Tibial nerve (tissue), 4 donors: ENCODE data around the gene MAPK14. TPM values are rescaled to one million over a fixed set of nuclear protein-coding genes. Genes with fewer than 3 reads are reported as not detected.
A peak's percentile ranks its signal among the peaks of the same experiment; 100 is the strongest.
"Not testable (repeated sequence)": the region's sequence is repeated elsewhere in the genome, so short reads cannot be mapped to it uniquely, and the experiment has no call there.

Experiments
- DNase-seq, 2 donors: peaks; one replicate each; pipeline ENCODE4 v3.0.0-alpha.2; 2019; ENCODE audit warnings: low spot score in 2 of 2
- H3K27ac ChIP-seq, 4 donors: fragments of 200-600 bp; sonication (generic) in 3 of 4; one replicate each; pipeline ENCODE4 v1.5.1; 2017 to 2019; ENCODE audit warnings: mild to moderate bottlenecking in 1 of 4
- H3K27me3 ChIP-seq, 2 donors: fragments of 200-600 bp; sonication (generic) in 1 of 2; one replicate each; pipeline versions ENCODE4 v1.5.1 to v1.6.0; 2017 to 2019
- H3K36me3 ChIP-seq, 3 donors: fragments of 200-600 bp; sonication (generic); one replicate each; pipeline ENCODE4 v1.5.1; 2018 to 2019
- H3K4me1 ChIP-seq, 4 donors: fragments of 200-600 bp; sonication (generic) in 3 of 4; one replicate each; pipeline ENCODE4 v1.5.1; 2017 to 2019
- H3K4me3 ChIP-seq, 4 donors: fragments of 200-600 bp; sonication (generic) in 3 of 4; one replicate each; pipeline ENCODE4 v1.5.1; 2017 to 2019; ENCODE audit warnings: mild to moderate bottlenecking in 1 of 4, moderate library complexity in 1 of 4
- H3K9me3 ChIP-seq, 4 donors: fragments of 200-600 bp; sonication (generic) in 3 of 4; one replicate each; pipeline ENCODE4 v1.5.1; 2017 to 2019
- EP300 ChIP-seq, 2 donors: sonication (generic); formaldehyde crosslinking; IDR thresholded peaks; one replicate each; pipeline ENCODE4 v1.6.1; 2017; ENCODE audit warnings: antibody characterized with exemption in 2 of 2, mild to moderate bottlenecking in 1 of 2
- POLR2A ChIP-seq, 2 donors: fragments of 450-650 bp; IDR thresholded peaks; one replicate each; pipeline ENCODE4 v1.6.1; 2017; ENCODE audit warnings: antibody characterized with exemption in 2 of 2, mild to moderate bottlenecking in 2 of 2, moderate library complexity in 2 of 2
- WGBS, 2 donors: methylation state at CpG; one replicate each; pipeline ENCODE4 v1.1.5; 2018; 5-methylcytosine and 5-hydroxymethylcytosine counted together
- total RNA-seq, 4 donors: library from RNA; depleted of rRNA; stranded (reverse); fragments of >200 nt; gene quantifications; one replicate each; pipeline ENCODE4 v1.1.0, GENCODE V29; 2016
- TF ChIP-seq, protein P1 (sequence below), 5 experiments: fragments of 200-600 bp in 3 of 5; fragments of 450-650 bp in 2 of 5; sonication (generic) in 3 of 5; IDR thresholded peaks; one replicate each; pipeline ENCODE4 v1.5.1; 2016 to 2019; ENCODE audit warnings: antibody characterized with exemption in 5 of 5, mild to moderate bottlenecking in 3 of 5, moderate library complexity in 2 of 5

Gene MAPK14
- total RNA-seq, 4 donors from 2014 or later, result 73.5 to 88.1 (median 83.2) TPM

DNA sequence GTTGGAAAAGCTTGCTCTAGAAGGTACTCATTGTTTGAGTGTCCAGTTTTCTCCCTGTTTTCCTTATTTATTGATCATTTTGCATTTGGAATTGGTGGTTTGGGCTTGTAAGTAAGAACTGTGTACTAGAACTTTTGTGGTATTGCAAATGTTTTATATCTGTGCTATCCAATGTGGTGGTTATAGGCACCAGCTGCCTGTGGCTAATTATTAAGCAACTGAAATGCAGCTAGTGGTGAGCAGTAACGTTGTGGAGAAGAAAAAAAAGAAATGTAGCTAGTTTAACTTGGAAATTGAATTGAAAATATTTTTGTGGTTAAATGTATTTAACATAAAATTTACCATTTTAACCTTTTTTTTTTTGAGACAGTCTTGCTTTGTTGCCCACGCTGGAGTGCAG is 52.0 kb downstream of the MAPK14 start:
- Histone ChIP-seq H3K4me1 (peaks cover 0 to 7% (median 0%) of the 10 kb centered on the region in 4 donors), H3K4me3 (no peak overlapping the region), H3K27me3 (no peaks in the 10 kb centered on the region), H3K36me3 (peaks cover 2 to 84% (median 17%) of the 10 kb centered on the region in 3 donors), H3K9me3 (peaks cover 0 to 7% (median 0%) of the 10 kb centered on the region in 4 donors), H3K27ac (no peak overlapping the region)
- no peak for TF ChIP-seq EP300 (IDR thresholded peaks at IDR 0.05)
- no peak for DNase-seq
- 66 to 81% methylated on average over 2 of the region's 2 CpGs for WGBS, 2 donors

DNA sequence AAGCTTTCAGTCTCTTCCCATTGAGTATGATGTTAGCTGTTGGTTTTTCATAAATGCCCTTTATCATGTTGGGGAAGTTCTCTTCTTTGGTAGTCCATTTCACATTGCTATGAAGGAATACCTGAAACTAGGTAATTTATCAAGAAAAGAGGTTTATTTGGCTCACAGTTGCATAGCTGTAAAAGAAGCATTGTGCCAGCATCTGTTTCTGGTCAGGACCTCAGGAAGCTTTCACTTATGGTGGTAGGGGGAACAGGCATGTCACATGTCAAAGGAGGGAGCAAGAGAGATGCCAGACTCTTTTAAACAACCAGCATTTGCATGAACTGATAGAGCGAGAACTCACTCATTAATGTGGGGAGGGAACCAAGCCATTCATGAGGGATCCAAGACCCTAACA is 54.7 kb downstream of the MAPK14 start:
- no peak for DNase-seq
- TF ChIP-seq POLR2A (IDR thresholded peaks at IDR 0.05) (no peak), EP300 (IDR thresholded peaks at IDR 0.05) (no peak)
- TF ChIP-seq, protein P1, sequence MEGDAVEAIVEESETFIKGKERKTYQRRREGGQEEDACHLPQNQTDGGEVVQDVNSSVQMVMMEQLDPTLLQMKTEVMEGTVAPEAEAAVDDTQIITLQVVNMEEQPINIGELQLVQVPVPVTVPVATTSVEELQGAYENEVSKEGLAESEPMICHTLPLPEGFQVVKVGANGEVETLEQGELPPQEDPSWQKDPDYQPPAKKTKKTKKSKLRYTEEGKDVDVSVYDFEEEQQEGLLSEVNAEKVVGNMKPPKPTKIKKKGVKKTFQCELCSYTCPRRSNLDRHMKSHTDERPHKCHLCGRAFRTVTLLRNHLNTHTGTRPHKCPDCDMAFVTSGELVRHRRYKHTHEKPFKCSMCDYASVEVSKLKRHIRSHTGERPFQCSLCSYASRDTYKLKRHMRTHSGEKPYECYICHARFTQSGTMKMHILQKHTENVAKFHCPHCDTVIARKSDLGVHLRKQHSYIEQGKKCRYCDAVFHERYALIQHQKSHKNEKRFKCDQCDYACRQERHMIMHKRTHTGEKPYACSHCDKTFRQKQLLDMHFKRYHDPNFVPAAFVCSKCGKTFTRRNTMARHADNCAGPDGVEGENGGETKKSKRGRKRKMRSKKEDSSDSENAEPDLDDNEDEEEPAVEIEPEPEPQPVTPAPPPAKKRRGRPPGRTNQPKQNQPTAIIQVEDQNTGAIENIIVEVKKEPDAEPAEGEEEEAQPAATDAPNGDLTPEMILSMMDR (IDR thresholded peaks at IDR 0.05), result no peak
- Histone ChIP-seq H3K36me3 (peaks cover 2 to 70% (median 17%) of the 10 kb centered on the region in 3 donors), H3K9me3 (peaks cover 0 to 7% (median 0%) of the 10 kb centered on the region in 4 donors), H3K27ac (no peak overlapping the region), H3K4me3 (no peak overlapping the region), H3K27me3 (no peaks in the 10 kb centered on the region), H3K4me1 (no peaks in the 10 kb centered on the region)
- 100% methylated on average over 1 of the region's 1 CpG for WGBS, 2 donors

DNA sequence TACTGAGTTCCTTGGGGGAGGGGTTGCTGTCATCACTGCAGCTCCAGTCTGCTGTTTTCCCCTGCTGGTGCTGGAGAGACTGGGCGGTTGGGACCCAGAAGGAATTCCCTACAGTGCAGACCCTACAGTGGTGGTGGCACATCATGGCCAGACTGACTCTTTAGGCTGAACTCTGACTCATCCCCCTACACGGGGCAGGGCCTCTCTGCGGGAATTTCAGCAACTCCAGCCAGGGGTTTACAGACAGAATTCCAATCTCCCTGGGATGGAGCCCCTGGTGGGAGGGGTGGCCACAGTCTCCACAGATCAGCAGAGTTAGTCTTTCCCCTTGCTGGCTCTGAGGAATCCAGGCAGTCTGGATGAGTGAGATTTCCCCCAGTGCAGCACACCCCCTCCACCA is 55.8 kb downstream of the MAPK14 start:
- Histone ChIP-seq H3K36me3 (peaks cover 2 to 60% (median 17%) of the 10 kb centered on the region in 3 donors), H3K4me3 (no peak overlapping the region)
- WGBS, 2 donors, result 87 to 95% methylated on average over 3 of the region's 3 CpGs

DNA sequence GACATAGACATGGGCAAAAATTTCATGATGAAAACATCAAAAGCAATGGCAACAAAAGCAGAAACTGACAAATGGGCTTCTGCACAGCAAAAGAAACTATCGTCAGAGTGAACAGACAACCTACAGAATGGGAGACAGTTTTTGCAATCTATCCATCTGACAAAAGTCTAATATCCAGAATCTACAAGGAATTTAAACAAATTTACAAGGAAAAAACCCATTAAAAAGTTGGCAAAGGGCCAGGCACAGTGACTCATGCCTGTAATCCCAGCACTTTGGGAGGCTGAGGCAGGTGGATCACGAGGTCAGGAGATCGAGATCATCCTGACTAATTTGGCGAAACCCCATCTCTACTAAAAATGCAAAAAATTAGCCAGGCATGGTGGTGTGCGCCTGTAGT is 60.6 kb downstream of the MAPK14 start:
- peaks cover 0 to 27% (median 2%) of the 10 kb centered on the region in 3 donors for H3K36me3 ChIP-seq
- not testable (repeated sequence) for H3K27me3 ChIP-seq, H3K27ac ChIP-seq, H3K9me3 ChIP-seq, H3K4me1 ChIP-seq, H3K4me3 ChIP-seq, DNase-seq
- WGBS, 2 donors, result 94 to 95% methylated on average over 5 of the region's 5 CpGs

More for the DNA sequence above, 55.8 kb downstream of the MAPK14 start:
- Histone ChIP-seq H3K27me3 (no peaks in the 10 kb centered on the region), H3K4me1 (no peaks in the 10 kb centered on the region), H3K9me3 (peaks cover 0 to 7% (median 0%) of the 10 kb centered on the region in 4 donors), H3K27ac (no peak overlapping the region)
- TF ChIP-seq EP300 (IDR thresholded peaks at IDR 0.05) (no peak), POLR2A (IDR thresholded peaks at IDR 0.05) (no peak)
- TF ChIP-seq, protein P1 (IDR thresholded peaks at IDR 0.05), result no peak
- no peak for DNase-seq

DNA sequence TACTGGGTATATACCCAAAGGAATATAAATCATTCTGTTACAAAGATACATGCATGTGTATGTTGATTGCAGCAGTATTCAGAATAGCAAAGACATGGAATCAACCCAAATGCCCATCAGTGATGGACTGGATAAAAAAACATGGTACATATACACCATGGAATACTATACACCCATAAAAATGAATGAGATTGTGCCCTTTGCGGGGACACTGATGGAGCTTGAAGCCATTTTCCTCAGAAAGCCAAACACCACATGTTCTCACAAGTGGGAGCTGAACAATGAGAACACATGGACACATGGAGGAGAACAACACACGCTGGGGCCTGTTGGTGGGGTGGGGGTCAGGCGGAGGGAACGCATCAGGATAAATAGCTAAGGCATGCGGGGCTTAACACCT is 61.4 kb downstream of the MAPK14 start:
- 92 to 97% methylated on average over 5 of the region's 5 CpGs for WGBS, 2 donors
- Histone ChIP-seq H3K27ac (no peak overlapping the region), H3K36me3 (peaks cover 0 to 20% (median 0%) of the 10 kb centered on the region in 3 donors), H3K27me3 (no peaks in the 10 kb centered on the region), H3K9me3 (no peaks in the 10 kb centered on the region), H3K4me1 (no peaks in the 10 kb centered on the region), H3K4me3 (no peak overlapping the region)
- TF ChIP-seq EP300 (IDR thresholded peaks at IDR 0.05) (no peak), POLR2A (IDR thresholded peaks at IDR 0.05) (no peak)
- TF ChIP-seq, protein P1 (IDR thresholded peaks at IDR 0.05), result no peak
- no peak for DNase-seq

DNA sequence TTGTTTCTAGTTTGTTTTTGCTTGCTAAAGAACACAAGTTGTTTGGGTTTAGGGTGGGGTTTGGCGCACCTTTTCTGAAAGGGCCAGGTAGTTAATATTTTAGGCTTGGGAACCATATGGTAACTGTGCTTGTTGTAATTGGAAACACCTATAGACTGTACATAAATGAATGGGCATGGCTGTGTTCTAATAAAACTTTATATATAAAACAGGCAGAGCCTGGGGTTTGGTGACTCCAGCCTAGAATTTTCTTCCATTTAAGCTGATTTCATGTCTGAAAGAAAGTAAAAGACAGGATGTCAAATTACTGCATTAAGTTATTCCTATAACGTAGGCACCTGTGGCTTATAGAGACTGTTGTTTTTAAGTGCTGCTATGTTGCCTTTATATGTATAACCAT is 66.6 kb downstream of the MAPK14 start:
- TF ChIP-seq EP300 (IDR thresholded peaks at IDR 0.05) (no peak), POLR2A (IDR thresholded peaks at IDR 0.05) (no peak)
- TF ChIP-seq, protein P1 (IDR thresholded peaks at IDR 0.05), result no peak
- no peak for DNase-seq
- Histone ChIP-seq H3K27me3 (no peaks in the 10 kb centered on the region), H3K9me3 (no peaks in the 10 kb centered on the region), H3K4me1 (peaks cover 0 to 16% (median 2%) of the 10 kb centered on the region in 4 donors), H3K36me3 (peaks cover 0 to 37% (median 0%) of the 10 kb centered on the region in 3 donors), H3K4me3 (no peak overlapping the region), H3K27ac (peak overlapping the region in 2 of 4 donors; percentile 30 to 61)
- 95 to 97% methylated on average over 2 of the region's 2 CpGs for WGBS, 2 donors
